Activated CD4-positive, alpha-beta memory T cell treated with anti-CD3 and anti-CD28 coated beads, Interleukin-2, amount 10 ng/mL, durations not matched to agents 7 days and 5 days (primary cell): ENCODE data around the gene EXOC6B. TPM values are rescaled to one million over a fixed set of nuclear protein-coding genes. Genes with fewer than 3 reads are reported as not detected.

Experiments
- CTCF ChIA-PET: fragments of 350-600 bp; sonication (Branson Sonifier 250); formaldehyde crosslinking; loops from one replicate; lab custom pipeline; 2021; ENCODE audit warnings: antibody characterized with exemption, inconsistent platforms; lab: Charles Lee
- POLR2A ChIA-PET: fragments of 350-600 bp; sonication (Branson Sonifier 250); formaldehyde crosslinking; loops from one replicate; lab custom pipeline; 2021; ENCODE audit warnings: antibody characterized with exemption; lab: Charles Lee
- DNase-seq: peaks from one replicate; pipeline ENCODE4 v3.0.0-alpha.2; 2020
- H3K27ac Mint-ChIP-seq: one replicate; pipeline ENCODE4 v1.8.0; 2021; ENCODE audit warnings: mild to moderate bottlenecking, mixed read lengths
- H3K27me3 Mint-ChIP-seq: one replicate; pipeline ENCODE4 v1.8.0; 2021; ENCODE audit warnings: mixed read lengths
- H3K36me3 Mint-ChIP-seq: one replicate; pipeline ENCODE4 v1.8.0; 2021; ENCODE audit warnings: low read depth, mixed read lengths
- H3K4me1 Mint-ChIP-seq: one replicate; pipeline ENCODE4 v1.8.0; 2021; ENCODE audit warnings: mixed read lengths
- H3K4me3 Mint-ChIP-seq: one replicate; pipeline ENCODE4 v1.8.0; 2021; ENCODE audit warnings: mild to moderate bottlenecking, mixed read lengths
- H3K9me3 Mint-ChIP-seq: one replicate; pipeline ENCODE4 v1.8.0; 2021; ENCODE audit warnings: mixed read lengths
- total RNA-seq, 2 experiments: library from RNA; stranded (reverse); gene quantifications; one replicate each; pipeline ENCODE4 v1.2.3, GENCODE V29; 2021

Gene EXOC6B
- total RNA-seq, 2 experiments from 2014 or later, result 18.7 to 24.2 TPM

DNA sequence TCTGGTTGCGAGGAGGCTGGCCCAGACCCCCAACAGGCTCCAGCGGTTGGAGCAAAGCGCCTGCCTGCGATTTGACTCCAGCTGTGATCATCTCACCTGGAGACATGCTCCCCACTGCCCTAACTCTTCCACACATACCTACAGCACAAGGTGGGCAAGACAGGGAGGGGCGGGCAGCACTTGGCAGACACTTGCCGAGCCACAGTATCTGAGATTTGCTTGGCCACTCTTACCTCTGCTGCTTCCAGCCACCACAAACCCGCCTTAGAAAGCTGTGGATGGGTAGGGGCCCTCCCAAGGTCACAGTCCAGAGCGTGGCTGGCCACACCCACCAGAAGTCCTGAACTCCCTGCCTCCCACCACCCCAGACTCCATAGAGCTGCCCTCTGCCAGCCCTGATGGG, 686.4 kb downstream of the EXOC6B start:
- POLR2A ChIA-PET, result no interaction called here
- Mint-ChIP-seq H3K27ac (no peak overlapping the region), H3K4me3 (no peak overlapping the region), H3K27me3 (peaks cover 15% of the 10 kb centered on the region), H3K4me1 (no peaks in the 10 kb centered on the region), H3K36me3 (no peaks in the 10 kb centered on the region), H3K9me3 (no peaks in the 10 kb centered on the region)
- DNase-seq, result no peak
- CTCF ChIA-PET, result no interaction called here

DNA sequence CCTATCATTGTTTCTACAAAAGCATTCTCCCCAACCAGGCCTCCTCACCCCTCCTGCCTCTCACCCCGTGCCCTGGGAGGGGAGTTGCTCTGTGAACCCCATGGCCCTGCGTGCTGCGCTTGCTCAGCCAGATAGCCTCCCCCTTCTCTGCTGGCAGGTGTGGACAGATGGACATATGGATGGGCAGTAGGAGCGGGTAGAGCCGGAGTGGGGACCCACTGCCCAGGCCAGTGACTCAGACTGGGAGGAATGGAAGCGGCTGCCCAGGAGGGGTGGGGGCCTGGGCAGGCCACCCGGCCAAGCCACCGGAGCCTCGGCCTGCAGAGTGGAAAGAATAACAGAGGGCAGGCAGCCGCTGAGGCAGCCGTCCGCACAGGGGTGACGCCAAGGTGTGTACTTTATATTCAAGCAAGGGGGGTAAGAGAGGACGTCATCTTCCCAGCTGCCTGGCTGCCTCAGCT, 686.9 kb downstream of the EXOC6B start:
- DNase-seq, result no peak
- CTCF ChIA-PET, result no interaction called here

DNA sequence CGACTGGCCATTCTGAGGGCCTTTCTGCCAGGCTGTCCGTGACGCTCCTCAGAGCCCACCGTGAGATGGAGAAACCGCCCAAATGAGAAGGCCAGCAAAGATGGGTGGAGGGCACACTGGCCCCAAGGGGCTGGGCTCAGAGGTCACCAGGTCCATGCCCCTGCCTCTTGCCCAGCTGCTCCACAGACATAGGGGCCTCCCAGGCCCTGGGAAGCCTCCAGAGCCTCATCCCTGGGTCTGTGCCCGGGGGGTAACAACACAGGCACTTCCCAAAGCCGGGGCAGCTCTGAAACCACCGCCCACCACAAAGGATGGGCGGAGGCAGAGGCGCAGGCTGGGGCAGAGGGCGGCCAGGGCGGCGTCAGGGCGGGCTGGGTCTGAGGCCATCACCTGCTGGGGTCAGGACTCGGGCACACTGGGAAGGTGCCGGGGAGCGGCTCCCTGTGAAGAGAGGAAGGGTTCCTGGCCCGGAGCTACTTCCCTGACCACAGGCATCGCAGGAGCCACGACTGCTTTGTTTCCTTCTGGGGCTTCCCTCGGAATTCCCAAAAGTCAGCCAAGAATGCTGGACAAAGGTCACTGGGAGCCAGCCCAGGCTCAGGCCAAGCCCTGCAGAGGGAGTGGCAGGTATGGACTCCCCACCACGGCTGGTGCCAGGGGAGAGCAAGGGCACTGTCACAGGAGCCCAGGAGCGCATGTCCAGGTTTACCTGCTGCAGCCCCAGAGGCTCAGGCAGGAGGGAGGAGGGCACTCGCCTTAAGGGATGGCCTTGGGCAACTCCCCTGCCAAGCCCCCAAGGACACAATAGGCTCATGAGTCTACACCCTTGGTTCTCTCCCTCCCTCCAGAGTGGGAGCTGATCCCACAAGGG, 687.6 kb downstream of the EXOC6B start:
- DNase-seq, result no peak
- POLR2A ChIA-PET, result no interaction called here
- CTCF ChIA-PET, result interaction anchor here (1.1 kb wide), 1 partner anchor 12 kb away, joined by 5 read pairs; no protein-coding TSS in a partner anchor
- Mint-ChIP-seq H3K36me3 (no peaks in the 10 kb centered on the region), H3K9me3 (no peaks in the 10 kb centered on the region), H3K4me1 (no peaks in the 10 kb centered on the region), H3K27ac (no peak overlapping the region), H3K4me3 (no peak overlapping the region), H3K27me3 (peaks cover 5% of the 10 kb centered on the region)

More for the DNA sequence above, 686.9 kb downstream of the EXOC6B start:
- POLR2A ChIA-PET, result no interaction called here
- no peaks in the 10 kb centered on the region for H3K9me3 Mint-ChIP-seq
- H3K27me3 Mint-ChIP-seq, result peaks cover 12% of the 10 kb centered on the region
- H3K4me1 Mint-ChIP-seq, result no peaks in the 10 kb centered on the region
- H3K27ac Mint-ChIP-seq, result no peak overlapping the region
- H3K4me3 Mint-ChIP-seq, result no peak overlapping the region
- no peaks in the 10 kb centered on the region for H3K36me3 Mint-ChIP-seq

GRCh38 chr2:72137498-72138010, 688.3 kb downstream of the EXOC6B start:
- H3K4me3 Mint-ChIP-seq, result no peak overlapping the region
- no peaks in the 10 kb centered on the region for H3K4me1 Mint-ChIP-seq
- ChIA-PET POLR2A (no interaction called here), CTCF (interaction anchor here (1.1 kb wide), 1 partner anchor 13 kb away, joined by 5 read pairs; no protein-coding TSS in a partner anchor)
- peaks cover 3% of the 10 kb centered on the region for H3K27me3 Mint-ChIP-seq
- H3K9me3 Mint-ChIP-seq, result no peaks in the 10 kb centered on the region
- no peak overlapping the region for H3K27ac Mint-ChIP-seq
- DNase-seq, result peak; percentile 57
- H3K36me3 Mint-ChIP-seq, result no peaks in the 10 kb centered on the region

DNA sequence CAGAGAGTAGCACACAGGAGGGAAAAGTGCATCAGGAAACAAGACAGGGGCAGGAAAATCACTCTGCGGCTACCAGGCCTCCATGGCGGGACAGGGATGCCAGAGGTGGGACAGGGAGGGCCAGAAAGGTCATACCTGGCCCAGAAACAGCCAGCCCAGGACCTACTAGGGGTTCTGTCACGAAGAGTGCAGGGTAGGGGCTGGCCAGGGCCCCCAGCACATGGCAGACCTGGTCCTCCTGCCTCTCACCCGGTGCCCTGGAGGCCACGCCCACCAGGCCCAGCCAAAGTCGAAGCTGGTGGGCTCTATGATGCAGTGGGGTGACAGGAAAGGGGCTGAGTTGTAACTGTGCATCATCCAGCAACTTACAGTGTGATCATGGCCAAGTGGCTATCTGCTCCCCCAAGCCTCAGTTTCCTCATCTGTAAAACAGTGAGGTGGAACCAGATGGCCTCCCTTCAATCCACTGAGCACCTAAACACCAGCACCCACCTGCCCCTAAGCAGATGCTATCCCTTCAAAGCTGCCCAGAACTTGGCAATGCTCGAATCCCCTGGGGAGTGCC, 688.8 kb downstream of the EXOC6B start:
- DNase-seq, result no peak
- ChIA-PET POLR2A (no interaction called here), CTCF (no interaction called here)
- H3K36me3 Mint-ChIP-seq, result no peaks in the 10 kb centered on the region
- H3K4me3 Mint-ChIP-seq, result no peak overlapping the region
- no peaks in the 10 kb centered on the region for H3K27me3 Mint-ChIP-seq
- H3K9me3 Mint-ChIP-seq, result no peaks in the 10 kb centered on the region
- no peaks in the 10 kb centered on the region for H3K4me1 Mint-ChIP-seq
- H3K27ac Mint-ChIP-seq, result no peak overlapping the region

GRCh38 chr2:72136331-72136730, 689.5 kb downstream of the EXOC6B start:
- no peak overlapping the region for H3K27ac Mint-ChIP-seq
- ChIA-PET POLR2A (no interaction called here), CTCF (no interaction called here)
- no peaks in the 10 kb centered on the region for H3K27me3 Mint-ChIP-seq
- no peaks in the 10 kb centered on the region for H3K4me1 Mint-ChIP-seq
- DNase-seq, result no peak
- no peaks in the 10 kb centered on the region for H3K9me3 Mint-ChIP-seq
- no peak overlapping the region for H3K4me3 Mint-ChIP-seq
- H3K36me3 Mint-ChIP-seq, result no peaks in the 10 kb centered on the region

DNA sequence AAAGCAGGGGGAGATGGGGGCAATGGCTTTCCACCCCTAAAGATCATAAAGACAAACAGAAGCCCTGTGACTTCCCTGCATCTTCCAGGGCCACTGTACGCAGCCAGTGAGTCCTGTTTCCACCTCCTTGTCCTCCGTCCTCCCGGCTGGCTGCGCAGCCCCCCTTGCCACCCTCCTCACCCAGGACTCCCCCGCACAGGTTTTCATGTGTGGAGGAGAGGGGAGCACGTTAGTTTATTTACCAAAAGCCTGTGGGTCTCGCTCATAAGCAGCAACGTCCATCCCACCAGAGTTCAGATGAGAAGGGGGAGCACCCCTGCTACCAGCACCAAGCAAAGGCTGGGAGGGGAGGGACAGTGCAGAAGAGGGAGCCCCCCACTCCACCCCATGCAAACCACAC, 689.9 kb downstream of the EXOC6B start:
- POLR2A ChIA-PET, result no interaction called here
- H3K27ac Mint-ChIP-seq, result no peak overlapping the region
- DNase-seq, result no peak
- no peaks in the 10 kb centered on the region for H3K27me3 Mint-ChIP-seq
- H3K9me3 Mint-ChIP-seq, result no peaks in the 10 kb centered on the region
- CTCF ChIA-PET, result no interaction called here
- no peaks in the 10 kb centered on the region for H3K4me1 Mint-ChIP-seq
- H3K36me3 Mint-ChIP-seq, result no peaks in the 10 kb centered on the region
- no peak overlapping the region for H3K4me3 Mint-ChIP-seq

DNA sequence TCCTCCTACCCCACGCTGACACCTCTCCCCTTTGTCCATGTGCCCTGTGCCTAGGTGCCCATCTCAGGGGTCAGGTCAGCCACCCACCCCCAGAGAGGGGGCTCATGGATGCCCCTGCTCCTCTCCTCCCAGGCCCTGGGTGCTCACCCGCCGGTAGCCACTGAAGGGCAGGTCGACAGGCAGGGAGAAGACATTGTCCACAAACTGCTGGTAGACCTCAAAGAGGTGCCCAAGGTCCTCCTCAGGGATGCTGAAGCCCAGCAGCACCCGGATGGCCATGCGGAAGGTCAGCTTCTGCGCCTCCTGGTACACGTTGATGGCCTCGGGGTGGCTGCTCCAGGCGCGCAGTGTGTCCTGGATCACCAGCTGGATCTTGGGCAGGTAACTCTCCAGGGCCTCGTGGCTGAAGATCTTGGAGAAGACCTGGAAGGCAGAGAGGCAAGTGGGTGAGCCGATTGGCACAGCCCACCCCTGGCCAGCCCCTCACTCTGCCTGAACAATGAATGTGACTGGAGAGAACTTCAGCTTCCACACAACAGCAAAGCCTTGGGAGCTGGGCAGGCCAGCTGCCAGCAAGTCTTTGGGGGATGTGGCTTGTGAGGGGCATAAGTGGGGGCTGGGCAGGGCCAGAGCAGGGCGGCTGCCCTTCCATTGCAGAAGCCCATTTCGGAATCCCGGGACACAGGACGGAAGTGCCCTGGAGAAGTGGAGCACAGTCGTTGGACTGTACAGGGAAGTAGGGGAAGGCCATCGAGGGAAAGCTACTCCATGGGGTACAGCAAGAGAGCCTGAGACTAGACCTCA, 690.6 kb downstream of the EXOC6B start:
- Mint-ChIP-seq H3K9me3 (no peaks in the 10 kb centered on the region), H3K27me3 (no peaks in the 10 kb centered on the region), H3K27ac (no peak overlapping the region), H3K4me3 (no peak overlapping the region), H3K36me3 (no peaks in the 10 kb centered on the region), H3K4me1 (no peaks in the 10 kb centered on the region)
- POLR2A ChIA-PET, result no interaction called here
- no peak for DNase-seq
- CTCF ChIA-PET, result no interaction called here

GRCh38 chr2:72134408-72134996, 691.3 kb downstream of the EXOC6B start:
- Mint-ChIP-seq H3K9me3 (no peaks in the 10 kb centered on the region), H3K4me3 (no peak overlapping the region), H3K27me3 (no peaks in the 10 kb centered on the region), H3K36me3 (no peaks in the 10 kb centered on the region), H3K4me1 (no peaks in the 10 kb centered on the region), H3K27ac (no peak overlapping the region)
- CTCF ChIA-PET, result no interaction called here
- no peak for DNase-seq
- POLR2A ChIA-PET, result no interaction called here

- Mint-ChIP-seq H3K9me3 (no peaks in the 10 kb centered on the region), H3K36me3 (no peaks in the 10 kb centered on the region), H3K27me3 (no peaks in the 10 kb centered on the region), H3K27ac (no peak overlapping the region), H3K4me3 (no peak overlapping the region), H3K4me1 (no peaks in the 10 kb centered on the region)
- no peak for DNase-seq
- POLR2A ChIA-PET, result no interaction called here
- CTCF ChIA-PET, result no interaction called here
These were observed 692.0 kb downstream of the EXOC6B start for GRCh38 chr2:72133721-72134407.

DNA sequence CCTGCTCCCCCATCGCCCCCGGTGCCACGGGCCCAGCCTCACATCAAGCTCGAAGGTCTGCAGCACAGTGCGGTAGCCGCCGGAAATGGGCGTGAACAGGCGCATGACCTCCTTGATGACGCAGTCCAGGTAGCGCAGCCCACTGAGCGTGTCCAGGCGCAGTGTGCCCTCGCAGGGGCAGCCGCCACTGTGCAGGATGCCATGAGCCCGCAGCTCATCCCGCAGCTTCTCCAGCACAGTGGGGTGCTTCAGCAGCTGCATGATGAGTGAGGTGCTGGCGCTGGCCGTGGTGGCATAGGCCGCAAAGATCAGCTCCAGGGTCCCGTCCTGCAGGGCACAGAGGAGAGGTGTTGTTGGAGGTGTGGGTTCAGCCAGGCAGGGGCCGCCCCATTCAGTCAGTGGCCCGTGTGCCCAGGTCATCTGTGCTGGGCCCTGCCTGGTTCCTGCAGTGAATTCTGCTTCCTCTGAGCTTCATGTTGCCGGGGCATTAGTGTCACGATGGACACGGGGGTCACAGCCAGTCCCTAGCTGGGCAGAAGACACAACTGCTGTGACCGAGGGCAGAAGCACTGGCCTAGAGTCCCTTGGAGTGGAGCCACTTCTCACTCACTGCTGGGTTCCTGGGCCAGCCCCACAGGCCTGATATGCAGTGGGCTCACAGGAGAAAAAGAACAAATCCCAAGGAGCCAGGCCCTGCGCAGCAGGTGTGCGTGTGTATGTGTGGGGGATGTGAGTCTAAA, 692.7 kb downstream of the EXOC6B start:
- CTCF ChIA-PET, result no interaction called here
- Mint-ChIP-seq H3K27ac (no peak overlapping the region), H3K27me3 (no peaks in the 10 kb centered on the region), H3K4me3 (no peak overlapping the region), H3K4me1 (no peaks in the 10 kb centered on the region), H3K36me3 (no peaks in the 10 kb centered on the region), H3K9me3 (no peaks in the 10 kb centered on the region)
- POLR2A ChIA-PET, result no interaction called here
- DNase-seq, result no peak
